Activated naive CD4-positive, alpha-beta T cell treated with anti-CD3 and anti-CD28 coated beads, Interleukin-2, amount 50 U/mL, for 72 hours (primary cell): Measurements from ENCODE around the gene PROB1. TPM values are rescaled to one million over a fixed set of nuclear protein-coding genes. Genes with fewer than 3 reads are reported as not detected.
A peak's percentile ranks its signal among the peaks of the same experiment; 100 is the strongest.
"Not testable (repeated sequence)": the region's sequence is repeated elsewhere in the genome, so short reads cannot be mapped to it uniquely, and the experiment has no call there.

ENCODE experiments used
- ATAC-seq, 2 donors: fragments of 150-1000 bp; cut with Tn5 transposase; 2 replicates each; pipeline ENCODE4 v1.10.0; 2021; ENCODE audit warnings: mild to moderate bottlenecking in 2 of 2, moderate library complexity in 2 of 2
- DNase-seq, 2 donors: peaks; one replicate each; pipeline ENCODE4 v3.0.0; 2021 to 2022; ENCODE audit warnings: low spot score in 2 of 2
- H3K27ac Mint-ChIP-seq, 2 donors: one replicate each; pipeline ENCODE4 v1.8.0; 2022; ENCODE audit warnings: mild to moderate bottlenecking in 2 of 2, mixed read lengths in 2 of 2
- H3K36me3 Mint-ChIP-seq, 2 donors: one replicate each; pipeline ENCODE4 v1.8.0; 2022; ENCODE audit warnings: mixed read lengths in 2 of 2
- H3K9me3 Mint-ChIP-seq, 2 donors: one replicate each; pipeline ENCODE4 v1.8.0; 2022; ENCODE audit warnings: mixed read lengths in 2 of 2
- total RNA-seq, 2 donors: library from RNA; stranded (reverse); gene quantifications; one replicate each; pipeline ENCODE4 v1.2.3, GENCODE V29; 2022

PROB1 gene
- total RNA-seq, 2 donors from 2014 or later, result 3.3 to 4.3 TPM

DNA sequence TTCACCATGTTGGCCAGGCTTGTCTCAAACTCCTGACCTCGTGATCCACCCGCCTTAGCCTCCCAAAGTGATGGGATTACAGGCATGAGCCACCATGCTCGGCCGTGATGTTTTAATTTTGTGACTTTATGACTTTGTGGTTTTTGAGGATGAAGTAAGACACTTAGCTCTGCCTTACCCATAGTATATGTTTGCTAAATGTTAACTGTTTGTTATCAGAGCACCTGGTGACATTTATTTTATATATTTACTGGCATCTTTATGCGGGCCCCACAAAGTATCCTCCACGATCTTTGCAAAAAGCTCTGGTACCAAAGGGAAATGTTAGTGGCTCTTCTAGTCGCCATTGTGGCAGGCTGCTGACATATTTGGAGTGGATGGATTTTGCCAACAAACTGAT lies 18.5 kb downstream of the PROB1 start:
- DNase-seq (no peak), ATAC-seq (no peak)
- H3K27ac Mint-ChIP-seq, result peak overlapping the region in 1 of 2 donors; percentile 23
- H3K9me3 Mint-ChIP-seq, result no peaks in the 10 kb centered on the region
- H3K36me3 Mint-ChIP-seq, result no peaks in the 10 kb centered on the region

DNA sequence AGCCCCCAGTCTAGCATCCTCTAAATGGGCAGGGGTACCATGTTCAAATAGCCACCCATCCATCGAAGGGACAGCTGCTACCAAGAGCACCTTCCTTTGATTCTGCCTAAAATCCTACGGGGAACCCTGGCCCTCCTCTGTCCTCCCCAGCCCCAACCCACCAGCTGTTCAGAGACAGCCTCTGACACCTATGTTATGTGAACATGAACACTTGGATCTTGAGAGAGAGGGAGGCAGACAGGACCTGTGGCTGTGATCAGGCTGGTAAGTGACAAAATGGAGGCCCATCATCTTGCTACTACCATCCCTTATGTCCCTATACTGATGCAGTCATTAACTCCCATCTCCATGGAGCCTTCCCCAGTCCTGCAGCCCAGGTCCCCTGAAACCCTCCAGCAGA lies 20.0 kb downstream of the PROB1 start:
- H3K27ac Mint-ChIP-seq, result no peak overlapping the region
- no peaks in the 10 kb centered on the region for H3K36me3 Mint-ChIP-seq
- no peak for ATAC-seq
- H3K9me3 Mint-ChIP-seq, result no peaks in the 10 kb centered on the region
- no peak for DNase-seq

- no peak overlapping the region for H3K27ac Mint-ChIP-seq
- ATAC-seq (peak in 1 of 2 donors; percentile 24), DNase-seq (no peak)
- H3K9me3 Mint-ChIP-seq, result no peaks in the 10 kb centered on the region
- H3K36me3 Mint-ChIP-seq, result no peaks in the 10 kb centered on the region
These were observed 23.1 kb downstream of the PROB1 start for GRCh38 chr5:139371482-139372435.

DNA sequence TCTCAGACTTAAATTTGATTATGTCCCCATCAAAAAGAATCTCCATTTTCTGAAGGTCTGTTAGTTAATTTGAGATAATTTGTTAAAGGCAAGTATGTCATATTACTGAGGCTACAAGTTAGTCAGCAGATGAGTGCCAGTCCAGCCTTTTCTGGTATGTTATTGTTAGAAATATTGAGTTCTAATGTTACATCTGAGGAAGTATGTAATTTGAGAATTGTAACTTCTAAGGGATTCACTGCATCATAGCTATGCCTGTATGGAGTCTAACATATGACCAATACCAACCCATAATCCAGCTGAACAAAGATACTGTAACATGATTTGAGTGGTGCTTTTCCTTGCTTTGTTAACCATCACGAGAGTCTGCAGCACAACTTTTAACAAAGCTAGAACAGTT lies 25.7 kb downstream of the PROB1 start:
- no peak overlapping the region for H3K27ac Mint-ChIP-seq
- peaks cover 0 to 5% of the 10 kb centered on the region in 2 donors for H3K36me3 Mint-ChIP-seq
- DNase-seq, result no peak
- ATAC-seq, result no peak
- no peaks in the 10 kb centered on the region for H3K9me3 Mint-ChIP-seq

DNA sequence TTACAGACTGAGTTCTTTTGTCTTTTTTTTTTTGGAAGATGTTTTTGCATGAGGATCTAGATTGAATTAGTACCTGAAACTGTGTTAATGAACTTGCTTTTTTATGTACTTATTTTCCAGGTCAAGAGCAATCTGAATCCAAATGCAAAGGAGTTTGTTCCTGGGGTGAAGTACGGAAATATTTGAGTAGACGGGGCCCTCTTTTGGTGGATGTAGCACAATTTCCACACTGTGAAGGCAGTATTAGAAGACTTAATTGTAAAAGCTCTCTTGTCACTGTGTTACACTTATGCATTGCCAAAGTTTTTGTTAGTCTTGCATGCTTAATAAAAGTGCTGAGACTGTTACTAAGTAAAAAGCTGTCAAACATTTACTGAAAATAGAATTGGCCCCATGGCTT lies 26.3 kb downstream of the PROB1 start:
- no peaks in the 10 kb centered on the region for H3K9me3 Mint-ChIP-seq
- no peak overlapping the region for H3K27ac Mint-ChIP-seq
- DNase-seq (no peak), ATAC-seq (no peak)
- H3K36me3 Mint-ChIP-seq, result peaks cover 0 to 11% of the 10 kb centered on the region in 2 donors

DNA sequence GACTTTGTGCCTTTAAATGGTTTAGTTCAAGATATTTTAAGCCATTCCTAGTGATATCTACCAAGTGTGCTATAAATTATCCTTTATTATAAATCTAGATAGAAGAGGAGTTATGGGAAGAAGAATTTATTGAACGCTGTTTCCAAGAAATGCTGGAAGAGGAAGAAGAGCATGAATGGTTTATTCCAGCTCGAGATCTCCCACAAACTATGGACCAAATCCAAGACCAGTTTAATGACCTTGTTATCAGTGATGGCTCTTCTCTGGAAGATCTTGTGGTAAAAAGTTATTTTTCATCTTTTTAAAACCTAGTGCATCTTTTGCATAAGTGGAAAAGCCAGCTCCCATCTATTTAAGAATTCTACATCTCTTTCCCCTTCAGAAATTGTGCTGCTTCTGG lies 30.4 kb downstream of the PROB1 start:
- Mint-ChIP-seq H3K9me3 (no peaks in the 10 kb centered on the region), H3K27ac (no peak overlapping the region), H3K36me3 (peaks cover 0 to 19% of the 10 kb centered on the region in 2 donors)
- DNase-seq (no peak), ATAC-seq (no peak)

- no peaks in the 10 kb centered on the region for H3K9me3 Mint-ChIP-seq
- DNase-seq (no peak), ATAC-seq (no peak)
- H3K36me3 Mint-ChIP-seq, result peaks cover 0 to 19% of the 10 kb centered on the region in 2 donors
- no peak overlapping the region for H3K27ac Mint-ChIP-seq
These were observed 31.0 kb downstream of the PROB1 start for GRCh38 chr5:139363937-139364336.

DNA sequence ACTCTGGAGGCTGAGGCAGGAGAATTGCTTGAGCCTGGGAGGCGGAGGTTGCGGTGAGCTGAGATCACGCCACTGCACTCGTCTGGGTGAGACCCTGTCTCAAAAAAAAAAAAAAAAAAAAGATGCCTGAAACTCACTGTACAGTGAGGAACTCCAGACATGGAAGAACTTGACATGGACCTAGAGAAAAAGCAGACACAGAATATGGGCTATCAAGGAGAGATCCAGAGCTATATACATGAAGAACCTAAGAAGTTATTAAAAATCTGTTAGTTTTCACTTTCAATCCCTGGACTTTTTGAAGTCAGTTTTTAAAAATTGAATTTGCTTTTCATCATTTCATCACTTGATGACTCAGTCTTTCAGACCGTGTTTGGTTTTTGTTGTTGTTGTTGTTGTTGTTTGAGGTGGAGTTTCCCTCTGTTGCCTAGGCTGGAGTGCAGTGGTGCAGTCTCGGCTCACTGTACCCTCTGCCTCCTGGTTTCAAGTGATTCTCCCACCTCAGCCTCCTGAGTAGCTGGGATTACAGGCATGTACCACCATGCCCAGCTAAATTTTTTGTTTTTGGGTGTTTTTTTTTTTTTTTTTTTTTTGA lies 33.0 kb downstream of the PROB1 start:
- DNase-seq, result no peak
- H3K36me3 Mint-ChIP-seq, result peaks cover 0 to 19% of the 10 kb centered on the region in 2 donors
- no peaks in the 10 kb centered on the region for H3K9me3 Mint-ChIP-seq
- ATAC-seq, result no peak
- H3K27ac Mint-ChIP-seq, result peak overlapping the region in 1 of 2 donors; percentile 40

GRCh38 chr5:139360384-139360783 lies 34.5 kb downstream of the PROB1 start:
- Mint-ChIP-seq H3K9me3 (no peaks in the 10 kb centered on the region), H3K36me3 (peaks cover 0 to 19% of the 10 kb centered on the region in 2 donors), H3K27ac (no peak overlapping the region)
- ATAC-seq (no peak), DNase-seq (no peak)

DNA sequence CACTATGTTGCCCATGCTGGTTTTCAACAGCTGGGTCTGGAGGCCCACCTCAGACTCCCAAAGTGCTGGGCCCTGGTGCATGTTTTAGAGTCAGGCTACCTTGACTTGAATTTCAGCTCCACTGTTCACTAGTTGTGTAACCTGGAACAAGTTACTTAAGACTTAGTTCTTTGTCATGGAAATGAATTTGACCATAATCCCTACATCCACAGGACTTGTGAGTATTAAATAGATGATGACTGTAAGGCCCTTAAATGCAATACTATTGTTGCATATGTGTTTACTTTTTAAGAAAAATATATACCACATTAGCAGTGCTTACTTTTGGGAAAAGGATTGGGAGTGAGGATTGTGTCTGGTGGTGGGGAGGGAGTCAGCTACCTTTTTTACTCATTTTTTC lies 36.8 kb downstream of the PROB1 start:
- Mint-ChIP-seq H3K27ac (no peak overlapping the region), H3K9me3 (no peaks in the 10 kb centered on the region), H3K36me3 (peaks cover 0 to 11% of the 10 kb centered on the region in 2 donors)
- no peak for DNase-seq
- no peak for ATAC-seq

- not testable (repeated sequence) for H3K27ac Mint-ChIP-seq, H3K9me3 Mint-ChIP-seq, DNase-seq, H3K36me3 Mint-ChIP-seq, ATAC-seq
These were observed 39.0 kb downstream of the PROB1 start for GRCh38 chr5:139355900-139356299.

DNA sequence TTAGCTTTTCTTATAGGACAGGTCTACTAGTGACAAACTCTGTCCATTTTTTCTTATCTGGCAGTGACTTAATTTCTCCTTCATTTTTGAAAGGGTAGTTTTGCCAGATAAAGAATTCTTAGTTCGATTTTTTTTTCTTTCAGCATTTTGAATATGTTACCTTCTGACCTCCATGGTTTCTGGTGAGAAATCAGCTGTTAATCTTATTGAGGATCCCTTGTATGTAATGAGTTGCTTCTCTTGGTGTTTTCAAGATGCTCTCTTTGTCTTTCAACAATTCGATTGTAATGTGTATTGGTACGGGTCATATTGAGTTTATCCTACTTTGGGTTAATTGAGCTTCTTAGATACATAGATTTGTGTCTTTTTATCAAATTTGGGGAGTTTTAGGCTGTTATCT lies 40.7 kb downstream of the PROB1 start:
- ATAC-seq (no peak), DNase-seq (no peak)
- H3K36me3 Mint-ChIP-seq, result peaks cover 0 to 9% of the 10 kb centered on the region in 2 donors
- no peaks in the 10 kb centered on the region for H3K9me3 Mint-ChIP-seq
- no peak overlapping the region for H3K27ac Mint-ChIP-seq

DNA sequence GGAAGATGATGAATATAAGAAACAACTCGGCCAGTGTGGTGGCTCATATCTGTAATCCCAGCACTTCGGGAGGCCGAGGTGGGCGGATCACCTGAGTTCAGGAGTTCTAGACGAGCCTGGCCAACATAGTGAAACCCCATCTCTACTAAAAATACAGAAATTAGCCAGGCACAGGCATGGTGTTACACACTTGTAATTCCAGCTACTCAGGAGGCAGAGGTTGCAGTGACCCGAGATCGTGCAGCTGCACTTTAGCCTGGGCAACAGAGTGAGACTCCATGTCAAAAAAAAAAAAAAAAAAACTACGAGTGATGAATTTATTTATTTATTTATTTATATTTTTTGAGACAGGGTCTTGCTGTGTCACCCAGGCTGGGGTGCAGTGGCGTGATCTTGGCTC lies 47.0 kb downstream of the PROB1 start:
- not testable (repeated sequence) for H3K9me3 Mint-ChIP-seq, DNase-seq, H3K27ac Mint-ChIP-seq
- peak in 1 of 2 donors; percentile 14 for ATAC-seq
- peaks cover 6 to 16% of the 10 kb centered on the region in 2 donors for H3K36me3 Mint-ChIP-seq

GRCh38 chr5:139345442-139345841 lies 49.5 kb downstream of the PROB1 start:
- Mint-ChIP-seq H3K36me3 (peaks cover 18 to 31% of the 10 kb centered on the region in 2 donors), H3K27ac (peak overlapping the region in 1 of 2 donors; percentile 81)
- H3K9me3 Mint-ChIP-seq, ATAC-seq, DNase-seq: not testable (repeated sequence)

GRCh38 chr5:139344177-139344576 lies 50.7 kb downstream of the PROB1 start:
- ATAC-seq (no peak), DNase-seq (no peak)
- H3K36me3 Mint-ChIP-seq, result peaks cover 18 to 31% of the 10 kb centered on the region in 2 donors
- H3K27ac Mint-ChIP-seq, result no peak overlapping the region
- H3K9me3 Mint-ChIP-seq, result no peaks in the 10 kb centered on the region

- DNase-seq (no peak), ATAC-seq (no peak)
- Mint-ChIP-seq H3K9me3 (no peaks in the 10 kb centered on the region), H3K27ac (peak overlapping the region; percentile 94 to 98), H3K36me3 (peaks cover 18 to 31% of the 10 kb centered on the region in 2 donors)
These were observed 51.4 kb downstream of the PROB1 start for GRCh38 chr5:139343476-139343875.

DNA sequence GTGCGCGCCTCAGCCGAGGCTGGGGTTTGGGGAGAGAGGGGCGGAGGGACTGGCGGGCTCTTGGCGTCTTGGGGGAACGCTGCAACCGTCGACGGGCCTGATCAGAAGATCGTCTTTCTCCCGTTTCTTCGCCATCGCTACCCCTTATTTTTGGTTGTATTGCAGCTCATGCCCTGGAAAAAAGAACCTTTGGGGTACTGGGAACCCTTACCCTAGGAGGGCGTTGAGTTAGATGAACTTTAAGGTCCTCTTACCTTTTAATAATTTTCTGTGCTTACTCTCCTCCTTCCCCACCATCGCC lies 52.5 kb downstream of the PROB1 start:
- no peak for DNase-seq
- no peak for ATAC-seq
- Mint-ChIP-seq H3K27ac (peak overlapping the region; percentile 94 to 98), H3K9me3 (no peaks in the 10 kb centered on the region), H3K36me3 (peaks cover 18 to 31% of the 10 kb centered on the region in 2 donors)
